Activated naive CD8-positive, alpha-beta T cell (primary cell): ENCODE measurements around the gene MEIOSIN.
"Not testable (repeated sequence)": the region's sequence is repeated elsewhere in the genome, so short reads cannot be mapped to it uniquely, and the experiment has no call there.

Experiments used
- H3K27ac Mint-ChIP-seq: one replicate; pipeline ENCODE4 v1.8.0; 2021; ENCODE audit warnings: mixed read lengths
- H3K27me3 Mint-ChIP-seq: one replicate; pipeline ENCODE4 v1.8.0; 2021; ENCODE audit warnings: mixed read lengths
- H3K36me3 Mint-ChIP-seq: one replicate; pipeline ENCODE4 v1.8.0; 2021; ENCODE audit warnings: mixed read lengths
- H3K4me1 Mint-ChIP-seq: one replicate; pipeline ENCODE4 v1.8.0; 2021; ENCODE audit warnings: low read depth, mixed read lengths
- H3K4me3 Mint-ChIP-seq: one replicate; pipeline ENCODE4 v1.8.0; 2021; ENCODE audit warnings: mild to moderate bottlenecking, mixed read lengths
- H3K9me3 Mint-ChIP-seq: one replicate; pipeline ENCODE4 v1.8.0; 2021; ENCODE audit warnings: low read depth, mixed read lengths

MEIOSIN gene

GRCh38 chr19:45791744-45792469 is 58.7 kb downstream of the MEIOSIN start:
- H3K36me3 Mint-ChIP-seq = peaks cover 18% of the 10 kb centered on the region
- H3K27ac Mint-ChIP-seq = peak overlapping the region; percentile 79
- peak overlapping the region; percentile 96 for H3K4me3 Mint-ChIP-seq
- H3K4me1 Mint-ChIP-seq = peaks cover 33% of the 10 kb centered on the region
- H3K9me3 Mint-ChIP-seq = no peaks in the 10 kb centered on the region
- H3K27me3 Mint-ChIP-seq = peaks cover 16% of the 10 kb centered on the region

- Mint-ChIP-seq H3K27me3 (peaks cover 16% of the 10 kb centered on the region), H3K9me3 (no peaks in the 10 kb centered on the region), H3K36me3 (peaks cover 16% of the 10 kb centered on the region), H3K4me1 (peaks cover 33% of the 10 kb centered on the region), H3K27ac (peak within 1 kb of the TSS; percentile 79), H3K4me3 (peak within 1 kb of the TSS; percentile 96)
Measured at GRCh38 chr19:45792470-45793177, 59.4 kb downstream of the MEIOSIN start, which contains the start of gene DMWD. Gene DMWD, minus strand, starts transcription at chr19:45792845. Its CDS starts 89 bp downstream, at chr19:45792756.

GRCh38 chr19:45793178-45793564 is 59.9 kb downstream of the MEIOSIN start:
- H3K27me3 Mint-ChIP-seq = peaks cover 17% of the 10 kb centered on the region
- H3K4me1 Mint-ChIP-seq = peaks cover 33% of the 10 kb centered on the region

GRCh38 chr19:45793876-45794275 is 60.6 kb downstream of the MEIOSIN start:
- no peaks in the 10 kb centered on the region for H3K9me3 Mint-ChIP-seq
- H3K27ac Mint-ChIP-seq = no peak overlapping the region
- no peak overlapping the region for H3K4me3 Mint-ChIP-seq
- peaks cover 8% of the 10 kb centered on the region for H3K36me3 Mint-ChIP-seq
- H3K27me3 Mint-ChIP-seq = peaks cover 17% of the 10 kb centered on the region
- peaks cover 34% of the 10 kb centered on the region for H3K4me1 Mint-ChIP-seq

More at GRCh38 chr19:45793178-45793564, 59.9 kb downstream of the MEIOSIN start:
- peak overlapping the region; percentile 83 for H3K4me3 Mint-ChIP-seq
- H3K27ac Mint-ChIP-seq = peak overlapping the region; percentile 76
- H3K36me3 Mint-ChIP-seq = peaks cover 13% of the 10 kb centered on the region
- H3K9me3 Mint-ChIP-seq = no peaks in the 10 kb centered on the region

- peaks cover 3% of the 10 kb centered on the region for H3K36me3 Mint-ChIP-seq
- peaks cover 18% of the 10 kb centered on the region for H3K27me3 Mint-ChIP-seq
- no peak overlapping the region for H3K4me3 Mint-ChIP-seq
- H3K4me1 Mint-ChIP-seq = peaks cover 35% of the 10 kb centered on the region
- H3K9me3 Mint-ChIP-seq = no peaks in the 10 kb centered on the region
- H3K27ac Mint-ChIP-seq = no peak overlapping the region
Measured at GRCh38 chr19:45794627-45795026, 61.4 kb downstream of the MEIOSIN start.

- peaks cover 7% of the 10 kb centered on the region for H3K4me1 Mint-ChIP-seq
- no peak overlapping the region for H3K4me3 Mint-ChIP-seq
- no peak overlapping the region for H3K27ac Mint-ChIP-seq
- no peaks in the 10 kb centered on the region for H3K36me3 Mint-ChIP-seq
- H3K27me3 Mint-ChIP-seq = peaks cover 19% of the 10 kb centered on the region
- no peaks in the 10 kb centered on the region for H3K9me3 Mint-ChIP-seq
Measured at GRCh38 chr19:45798995-45799517, 65.8 kb downstream of the MEIOSIN start.

GRCh38 chr19:45799541-45799940 is 66.3 kb downstream of the MEIOSIN start:
- not testable (repeated sequence) for H3K27ac Mint-ChIP-seq, H3K9me3 Mint-ChIP-seq, H3K4me1 Mint-ChIP-seq, H3K4me3 Mint-ChIP-seq, H3K36me3 Mint-ChIP-seq
- H3K27me3 Mint-ChIP-seq = peaks cover 18% of the 10 kb centered on the region

GRCh38 chr19:45800070-45800553 is 66.9 kb downstream of the MEIOSIN start:
- Mint-ChIP-seq H3K27me3 (peaks cover 14% of the 10 kb centered on the region), H3K27ac (no peak overlapping the region), H3K9me3 (no peaks in the 10 kb centered on the region), H3K4me3 (no peak overlapping the region), H3K4me1 (peaks cover 4% of the 10 kb centered on the region), H3K36me3 (no peaks in the 10 kb centered on the region)

- Mint-ChIP-seq H3K9me3 (no peaks in the 10 kb centered on the region), H3K27me3 (peaks cover 14% of the 10 kb centered on the region), H3K4me1 (peaks cover 4% of the 10 kb centered on the region), H3K4me3 (no peak overlapping the region), H3K27ac (no peak overlapping the region), H3K36me3 (no peaks in the 10 kb centered on the region)
Measured at GRCh38 chr19:45801603-45802175, 68.5 kb downstream of the MEIOSIN start.

GRCh38 chr19:45804140-45804958 is 71.1 kb downstream of the MEIOSIN start:
- Mint-ChIP-seq H3K27ac (no peak overlapping the region), H3K36me3 (no peaks in the 10 kb centered on the region), H3K4me1 (peaks cover 1% of the 10 kb centered on the region), H3K9me3 (no peaks in the 10 kb centered on the region), H3K4me3 (no peak overlapping the region), H3K27me3 (peaks cover 5% of the 10 kb centered on the region)

- H3K9me3 Mint-ChIP-seq = no peaks in the 10 kb centered on the region
- no peaks in the 10 kb centered on the region for H3K36me3 Mint-ChIP-seq
- no peak overlapping the region for H3K27ac Mint-ChIP-seq
- H3K4me3 Mint-ChIP-seq = no peak overlapping the region
- H3K4me1 Mint-ChIP-seq = peaks cover 6% of the 10 kb centered on the region
- peaks cover 5% of the 10 kb centered on the region for H3K27me3 Mint-ChIP-seq
Measured at GRCh38 chr19:45804959-45805230, 71.7 kb downstream of the MEIOSIN start.

- Mint-ChIP-seq H3K4me3 (no peak overlapping the region), H3K9me3 (no peaks in the 10 kb centered on the region), H3K27me3 (peaks cover 5% of the 10 kb centered on the region), H3K4me1 (peaks cover 8% of the 10 kb centered on the region), H3K36me3 (no peaks in the 10 kb centered on the region), H3K27ac (no peak overlapping the region)
Measured at GRCh38 chr19:45805719-45806118, 72.5 kb downstream of the MEIOSIN start.

- H3K4me1 Mint-ChIP-seq = peaks cover 8% of the 10 kb centered on the region
- H3K4me3 Mint-ChIP-seq = no peak overlapping the region
Measured at GRCh38 chr19:45809643-45810159, 76.5 kb downstream of the MEIOSIN start.

GRCh38 chr19:45812297-45812696 is 79.1 kb downstream of the MEIOSIN start:
- Mint-ChIP-seq H3K4me1 (peaks cover 12% of the 10 kb centered on the region), H3K27me3 (peaks cover 7% of the 10 kb centered on the region)

More at GRCh38 chr19:45809643-45810159, 76.5 kb downstream of the MEIOSIN start:
- Mint-ChIP-seq H3K27ac (no peak overlapping the region), H3K36me3 (peaks cover 2% of the 10 kb centered on the region), H3K27me3 (peaks cover 9% of the 10 kb centered on the region), H3K9me3 (no peaks in the 10 kb centered on the region)

More at GRCh38 chr19:45812297-45812696, 79.1 kb downstream of the MEIOSIN start:
- no peak overlapping the region for H3K27ac Mint-ChIP-seq
- H3K4me3 Mint-ChIP-seq = no peak overlapping the region
- H3K36me3 Mint-ChIP-seq = peaks cover 2% of the 10 kb centered on the region
- H3K9me3 Mint-ChIP-seq = no peaks in the 10 kb centered on the region
